Liver (tissue), 2 donors: ENCODE measurements around the gene PAN3.

Experiments used
- CTCF ChIP-seq: fragments of 150-350 bp; IDR thresholded peaks from 2 replicates; pipeline ENCODE4 v1.5.1; 2017; ENCODE audit warnings: improper control_type of control experiment, low read depth, low read length; ENCODE audit not compliant: missing input control
- REST ChIP-seq: IDR thresholded peaks from 2 replicates; pipeline ENCODE4 v1.6.1; 2016; ENCODE audit warnings: antibody characterized with exemption, mild to moderate bottlenecking
- YY1 ChIP-seq: IDR thresholded peaks from 2 replicates; pipeline ENCODE4 v1.6.1; 2016; ENCODE audit warnings: antibody characterized with exemption, mild to moderate bottlenecking
- donor health status: healthy.

DNA sequence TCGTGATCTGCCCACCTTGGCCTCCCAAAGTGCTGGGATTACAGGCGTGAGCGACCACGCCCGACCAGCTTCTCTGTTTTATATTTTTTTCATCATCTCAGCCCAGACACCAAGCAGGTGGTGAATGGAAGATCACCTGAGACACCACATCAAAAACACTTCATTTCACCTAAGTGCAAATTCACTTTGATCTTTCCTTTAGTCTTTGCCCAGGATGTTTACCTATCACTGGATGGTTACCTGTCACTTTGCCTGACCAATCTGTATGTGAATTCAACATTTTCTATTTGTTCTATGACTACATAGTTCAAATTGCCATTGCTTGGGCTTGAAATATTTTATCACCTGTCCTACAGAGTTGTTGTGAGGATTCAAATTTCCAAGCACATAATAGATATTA lies 65.7 kb downstream of the PAN3 start:
- TF ChIP-seq CTCF, result no peak
- no peak for TF ChIP-seq REST
- no peak for TF ChIP-seq YY1
